GM12878 (cell line): ENCODE results near the gene NTF3. TPM values are rescaled to one million over a fixed set of nuclear protein-coding genes. Genes with fewer than 3 reads are reported as not detected.

ENCODE experiments used
- ATAC-seq: fragments of 200-7000 bp; cut with Tn5 transposase; 3 replicates; pipeline ENCODE4 v1.9.1; 2020; ENCODE audit warnings: mild to moderate bottlenecking, moderate library complexity
- BruUV-seq: library from RNA; stranded (reverse); fragments of 400-500 nt; replicated peaks from 2 replicates; lab custom pipeline; 2021; lab: Mats Ljungman, UMichigan
- CTCF ChIA-PET: fragments of 300-600 bp; sonication (Branson Sonifier 250); formaldehyde crosslinking; extraction: SDS; loops from one replicate; lab custom pipeline; 2021; ENCODE audit warnings: inconsistent platforms; lab: Yijun Ruan, JAX
- POLR2A ChIA-PET: fragments of 350-600 bp; formaldehyde crosslinking; extraction: SDS; loops from one replicate; lab custom pipeline; 2021; ENCODE audit warnings: inconsistent platforms; lab: Charles Lee
- RAD21 ChIA-PET: fragments of 300-600 bp; sonication (Branson Sonifier 250); formaldehyde crosslinking; loops from one replicate; lab custom pipeline; 2023; ENCODE audit warnings: antibody characterized with exemption; ENCODE audit not compliant: unreplicated experiment; lab: Charles Lee
- SMC1A ChIA-PET: fragments of 300-600 bp; sonication (Branson Sonifier 250); formaldehyde crosslinking; loops from one replicate; lab custom pipeline; 2023; ENCODE audit not compliant: unreplicated experiment, uncharacterized antibody; lab: Charles Lee
- DNase-seq: peaks from one replicate; pipeline ENCODE4 v3.0.0-alpha.2; 2011; ENCODE audit warnings: low read depth, low spot score
- FAIRE-seq: peaks from 3 replicates; lab custom pipeline; 2011; peaks lifted over from hg19 to GRCh38; lab: Jason Lieb, UNC
- H2AFZ ChIP-seq: 2 replicates; pipeline ENCODE4 v1.6.0; 2011; ENCODE audit warnings: low read depth, low read length, control low read depth; ENCODE audit not compliant: control insufficient read depth
- H3K27ac ChIP-seq: 2 replicates; pipeline ENCODE4 v1.5.1; 2011; ENCODE audit warnings: control low read depth; ENCODE audit not compliant: control insufficient read depth, insufficient read depth
- H3K27me3 ChIP-seq, 2 experiments: replicated peaks in 1 of 2; 2 replicates each; pipeline versions ENCODE4 v1.6.0 to v1.6.1; 2011; ENCODE audit warnings: low read length in 1 of 2; ENCODE audit not compliant: control insufficient read depth in 2 of 2, insufficient read depth in 2 of 2
- H3K36me3 ChIP-seq, 2 experiments: 2 replicates each; pipeline ENCODE4 v1.5.1; 2011; ENCODE audit warnings: low read length in 1 of 2; ENCODE audit not compliant: control insufficient read depth in 2 of 2, insufficient read depth in 2 of 2
- H3K4me1 ChIP-seq: 2 replicates; pipeline ENCODE4 v1.6.1; 2011; ENCODE audit warnings: mild to moderate bottlenecking, low read length, moderate library complexity, mixed read lengths; ENCODE audit not compliant: control insufficient read depth, insufficient read depth
- H3K4me2 ChIP-seq: 2 replicates; pipeline ENCODE4 v1.6.0; 2011; ENCODE audit warnings: control low read depth; ENCODE audit not compliant: control insufficient read depth, insufficient read depth
- H3K4me3 ChIP-seq: fragments of 200-600 bp; sonication (generic); 2 replicates; pipeline ENCODE4 v1.5.1; 2016
- H3K79me2 ChIP-seq: 2 replicates; pipeline ENCODE4 v1.6.0; 2011; ENCODE audit warnings: low read length; ENCODE audit not compliant: control insufficient read depth, insufficient read depth
- H3K9ac ChIP-seq: 2 replicates; pipeline ENCODE4 v1.8.0; 2011; ENCODE audit warnings: low read length, control low read depth, mixed read lengths; ENCODE audit not compliant: control insufficient read depth, insufficient read depth
- H3K9me3 ChIP-seq: replicated peaks from 3 replicates; pipeline ENCODE4 v1.5.1; 2011; ENCODE audit warnings: mild to moderate bottlenecking, low read length; ENCODE audit not compliant: control insufficient read depth, insufficient read depth
- H4K20me1 ChIP-seq: 2 replicates; pipeline ENCODE4 v1.6.0; 2011; ENCODE audit not compliant: control insufficient read depth, insufficient read depth
- CBX5 ChIP-seq: sonication (generic); IDR thresholded peaks from 2 replicates; pipeline ENCODE4 v1.6.1; 2016; ENCODE audit warnings: low read depth, moderate library complexity, mild to moderate bottlenecking, inconsistent platforms
- MYB ChIP-seq: fragments of 150-350 bp; IDR thresholded peaks from 2 replicates; pipeline ENCODE4 v1.6.1; 2014; ENCODE audit warnings: mild to moderate bottlenecking, low read depth, low read length, borderline replicate concordance
- MYC ChIP-seq: IDR thresholded peaks from 2 replicates; pipeline ENCODE4 v1.6.1; 2011; ENCODE audit warnings: mild to moderate bottlenecking, low read length, moderate library complexity, inconsistent platforms; ENCODE audit not compliant: insufficient read depth, insufficient replicate concordance, insufficient read length, severe bottlenecking
- RB1 ChIP-seq: fragments of 450-650 bp; formaldehyde crosslinking; IDR thresholded peaks from 2 replicates; pipeline ENCODE4 v1.6.1; 2017; ENCODE audit warnings: mild to moderate bottlenecking, borderline replicate concordance
- SUPT20H ChIP-seq: IDR thresholded peaks from 2 replicates; pipeline ENCODE4 v1.6.1; 2011; ENCODE audit warnings: low read depth, mild to moderate bottlenecking, low read length, moderate library complexity, borderline replicate concordance; ENCODE audit not compliant: control insufficient read depth
- ZNF24 ChIP-seq: fragments of 450-650 bp; IDR thresholded peaks from 2 replicates; pipeline ENCODE4 v1.6.1; 2017; ENCODE audit warnings: antibody characterized with exemption, mild to moderate bottlenecking
- WGBS: methylation state at CpG from one replicate; pipeline ENCODE4 v1.1.6; 2016; ENCODE audit warnings: low lambda C conversion rate; ENCODE audit not compliant: insufficient replicate concordance, insufficient coverage; ENCODE audit errors: missing lambda C conversion rate; 5-methylcytosine and 5-hydroxymethylcytosine counted together
- in situ Hi-C: fragments of 300-500 bp; cut with MboI; formaldehyde crosslinking; loops from 9 replicates; pipeline ENCODE4 v1.14.3; 2018; ENCODE audit warnings: mixed read lengths
- intact Hi-C: fragments of 100-400 bp; cut with micrococcal nuclease; formaldehyde crosslinking; loops from one replicate; pipeline ENCODE4 v1.14.2; 2022; ENCODE audit not compliant: unreplicated experiment
- polyA plus RNA-seq, 11 experiments: library from polyadenylated mRNA; depleted of rRNA in 4 of 11; unstranded in 6 of 11; stranded (reverse) in 5 of 11; fragments of >200 nt; fragmentation: Nextera tagmentation in 4 of 11; fragmentation: Illumina TruSeq in 1 of 11; extraction: Ambion mirVana in 4 of 11; extraction: Trizol in 1 of 11; gene quantifications; 1 replicate in 1 of 11; 2 replicates in 10 of 11; pipeline versions ENCODE4 v1.2.1 to v1.2.3, GENCODE V29; 2011 to 2016; ENCODE audit warnings: inconsistent platforms in 2 of 11, missing spikeins in 2 of 11, low read depth in 1 of 11
- total RNA-seq, 4 experiments: library from RNA; depleted of rRNA in 3 of 4; stranded (reverse); fragments of >200 nt in 3 of 4; fragmentation: Illumina TruSeq in 1 of 4; extraction: Trizol in 1 of 4; gene quantifications; 2 replicates each; pipeline versions ENCODE4 v1.2.1 to v1.2.3, GENCODE V29; 2013 to 2021
- TF ChIP-seq, protein P1 (sequence below): fragments of 450-650 bp; IDR thresholded peaks from 2 replicates; pipeline ENCODE4 v1.6.1; 2016; ENCODE audit warnings: mild to moderate bottlenecking, moderate library complexity, borderline replicate concordance

NTF3 gene
- total and polyA plus RNA-seq, 10 of the 15 experiments (the other 5 are each of a cell fraction or from before 2014, with no cell fraction given), result 0.07 TPM; not detected in 9

DNA sequence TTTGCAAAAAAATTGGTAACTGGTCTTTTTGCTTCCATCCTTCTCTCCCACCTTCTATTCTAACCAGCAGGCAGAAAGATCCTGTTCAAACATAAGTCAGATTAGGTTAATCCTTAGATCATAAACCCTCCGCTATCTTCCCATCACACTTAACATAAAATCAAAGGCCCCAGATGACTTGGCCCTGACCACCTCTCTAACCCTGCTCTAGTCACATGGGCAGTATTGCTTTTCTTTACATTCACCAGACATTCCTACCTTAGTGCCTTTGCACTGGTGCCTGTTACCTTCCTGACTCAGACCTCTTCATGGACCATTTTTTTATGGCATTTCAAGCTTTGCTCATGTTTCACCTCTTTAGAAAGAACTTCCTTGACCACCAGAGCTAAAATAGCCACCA lies 83.5 kb downstream of the NTF3 start:
- CTCF ChIA-PET, result no interaction called here
- Histone ChIP-seq H3K36me3 (no peaks in the 10 kb centered on the region), H3K79me2 (no peaks in the 10 kb centered on the region), H3K4me1 (no peaks in the 10 kb centered on the region), H3K4me2 (no peak overlapping the region), H3K9ac (no peak overlapping the region), H2AFZ (no peak overlapping the region), H4K20me1 (no peaks in the 10 kb centered on the region), H3K27me3 (no peaks in the 10 kb centered on the region; a peak in 2 of 4 replicates), H3K4me3 (no peak overlapping the region), H3K9me3 (no peaks in the 10 kb centered on the region), H3K27ac (no peak overlapping the region)
- 93% methylated on average over 1 of the region's 1 CpG for WGBS
- TF ChIP-seq CBX5 (no peak), SUPT20H (no peak), MYC (no peak), RB1 (no peak), MYB (no peak), ZNF24 (no peak)
- TF ChIP-seq, protein P1, sequence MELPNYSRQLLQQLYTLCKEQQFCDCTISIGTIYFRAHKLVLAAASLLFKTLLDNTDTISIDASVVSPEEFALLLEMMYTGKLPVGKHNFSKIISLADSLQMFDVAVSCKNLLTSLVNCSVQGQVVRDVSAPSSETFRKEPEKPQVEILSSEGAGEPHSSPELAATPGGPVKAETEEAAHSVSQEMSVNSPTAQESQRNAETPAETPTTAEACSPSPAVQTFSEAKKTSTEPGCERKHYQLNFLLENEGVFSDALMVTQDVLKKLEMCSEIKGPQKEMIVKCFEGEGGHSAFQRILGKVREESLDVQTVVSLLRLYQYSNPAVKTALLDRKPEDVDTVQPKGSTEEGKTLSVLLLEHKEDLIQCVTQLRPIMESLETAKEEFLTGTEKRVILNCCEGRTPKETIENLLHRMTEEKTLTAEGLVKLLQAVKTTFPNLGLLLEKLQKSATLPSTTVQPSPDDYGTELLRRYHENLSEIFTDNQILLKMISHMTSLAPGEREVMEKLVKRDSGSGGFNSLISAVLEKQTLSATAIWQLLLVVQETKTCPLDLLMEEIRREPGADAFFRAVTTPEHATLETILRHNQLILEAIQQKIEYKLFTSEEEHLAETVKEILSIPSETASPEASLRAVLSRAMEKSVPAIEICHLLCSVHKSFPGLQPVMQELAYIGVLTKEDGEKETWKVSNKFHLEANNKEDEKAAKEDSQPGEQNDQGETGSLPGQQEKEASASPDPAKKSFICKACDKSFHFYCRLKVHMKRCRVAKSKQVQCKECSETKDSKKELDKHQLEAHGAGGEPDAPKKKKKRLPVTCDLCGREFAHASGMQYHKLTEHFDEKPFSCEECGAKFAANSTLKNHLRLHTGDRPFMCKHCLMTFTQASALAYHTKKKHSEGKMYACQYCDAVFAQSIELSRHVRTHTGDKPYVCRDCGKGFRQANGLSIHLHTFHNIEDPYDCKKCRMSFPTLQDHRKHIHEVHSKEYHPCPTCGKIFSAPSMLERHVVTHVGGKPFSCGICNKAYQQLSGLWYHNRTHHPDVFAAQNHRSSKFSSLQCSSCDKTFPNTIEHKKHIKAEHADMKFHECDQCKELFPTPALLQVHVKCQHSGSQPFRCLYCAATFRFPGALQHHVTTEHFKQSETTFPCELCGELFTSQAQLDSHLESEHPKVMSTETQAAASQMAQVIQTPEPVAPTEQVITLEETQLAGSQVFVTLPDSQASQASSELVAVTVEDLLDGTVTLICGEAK, result no peak
- no TSS peak for BruUV-seq
- SMC1A ChIA-PET, result no interaction called here
- intact Hi-C loops, result loop anchor here (10.0 kb wide), 1 partner anchor 311 kb away; no protein-coding TSS in a partner anchor
- no peak for ATAC-seq
- POLR2A ChIA-PET, result no interaction called here
- no peak for FAIRE-seq
- RAD21 ChIA-PET, result no interaction called here
- in situ Hi-C loops, result no loop called here
- no peak for DNase-seq
